Suprapubic skin (tissue), 3 donors: ENCODE results near the gene PTPRD.

Experiments
- CTCF ChIP-seq, 2 donors: fragments of 200-600 bp in 1 of 2; fragments of 450-650 bp in 1 of 2; sonication (generic) in 1 of 2; IDR thresholded peaks; one replicate each; pipeline ENCODE4 v1.5.1; 2016 to 2019; ENCODE audit warnings: antibody characterized with exemption in 2 of 2, mild to moderate bottlenecking in 1 of 2, moderate library complexity in 1 of 2
- POLR2AphosphoS5 ChIP-seq, 3 donors: sonication (generic); formaldehyde crosslinking; IDR thresholded peaks; one replicate each; pipeline ENCODE4 v1.6.1; 2017; ENCODE audit warnings: antibody characterized with exemption in 3 of 3

- TF ChIP-seq CTCF (IDR thresholded peaks at IDR 0.05) (no peak), POLR2AphosphoS5 (IDR thresholded peaks at IDR 0.05) (no peak)
These were observed 2204.1 kb downstream of the PTPRD start for GRCh38 chr9:8408575-8409190.
